Measurements from ENCODE around the gene MYOZ2. TPM values are rescaled to one million over a fixed set of nuclear protein-coding genes. Genes with fewer than 3 reads are reported as not detected.

MYOZ2 gene
- total RNA-seq, 1 donor from 2014 or later = 0.49 TPM

GRCh38 chr4:119233750-119234149 is 98.1 kb downstream of the MYOZ2 start:
- TF ChIP-seq POLR2AphosphoS5 (IDR thresholded peaks at IDR 0.05; ENCODE audit: insufficient read depth in 1 of 2, low read depth in 1 of 2) (no peak), CTCF (IDR thresholded peaks at IDR 0.05) (no peak), POLR2A (IDR thresholded peaks at IDR 0.05) (no peak)
- no peaks in the 10 kb centered on the region for H3K27me3 ChIP-seq
- peaks cover 0 to 14% of the 10 kb centered on the region in 2 donors for H3K36me3 ChIP-seq
- H3K4me1 ChIP-seq = peaks cover 9% of the 10 kb centered on the region
- DNase-seq (ENCODE audit: extremely low spot score in 2 of 2) = no peak
- intact Hi-C loops (cut with DNase I) = no loop called here
- no peak overlapping the region for H3K27ac ChIP-seq
- H3K9me3 ChIP-seq = no peaks in the 10 kb centered on the region
- no peak overlapping the region for H3K4me3 ChIP-seq

GRCh38 chr4:119237201-119237600 is 101.6 kb downstream of the MYOZ2 start:
- H3K4me3 ChIP-seq = no peak overlapping the region
- no peak for TF ChIP-seq POLR2A (IDR thresholded peaks at IDR 0.05)
- no peak for TF ChIP-seq CTCF (IDR thresholded peaks at IDR 0.05)
- TF ChIP-seq POLR2AphosphoS5 (IDR thresholded peaks at IDR 0.05; ENCODE audit: insufficient read depth in 1 of 2, low read depth in 1 of 2) = no peak
- H3K27ac ChIP-seq = no peak overlapping the region
- no peaks in the 10 kb centered on the region for H3K27me3 ChIP-seq
- intact Hi-C loops (cut with DNase I) = no loop called here
- peaks cover 9% of the 10 kb centered on the region for H3K4me1 ChIP-seq
- H3K36me3 ChIP-seq = peaks cover 0 to 30% of the 10 kb centered on the region in 2 donors
- DNase-seq (ENCODE audit: extremely low spot score in 2 of 2) = no peak
- H3K9me3 ChIP-seq = no peaks in the 10 kb centered on the region

Other genes starting within 250 kb of the MYOZ2 start
- 109 TPM for gene SYNPO2, start 247.0 kb upstream of the MYOZ2 start, total RNA-seq
- gene USP53, start 76.9 kb downstream of the MYOZ2 start, total RNA-seq = 53.5 TPM
- not detected for gene FABP2, start 186.3 kb downstream of the MYOZ2 start, total RNA-seq